HEK293 (cell line): ENCODE data around the gene PPP6R1.

Source experiments
- GLIS1 ChIP-seq: fragments of 450-650 bp; formaldehyde crosslinking; IDR thresholded peaks from 2 replicates; pipeline ENCODE4 v1.5.1; 2016; ENCODE audit warnings: missing biosample characterization, missing genetic modification characterization
- PRDM1 ChIP-seq: fragments of 450-650 bp; formaldehyde crosslinking; IDR thresholded peaks from 2 replicates; pipeline ENCODE4; 2016; ENCODE audit warnings: missing biosample characterization, missing genetic modification characterization
- ZBTB20 ChIP-seq: fragments of 450-650 bp; formaldehyde crosslinking; IDR thresholded peaks from 2 replicates; pipeline ENCODE4 v1.5.1; 2016; ENCODE audit warnings: missing biosample characterization, missing genetic modification characterization
- ZEB2 ChIP-seq: fragments of 450-650 bp; formaldehyde crosslinking; IDR thresholded peaks from 2 replicates; pipeline ENCODE4 v1.5.1; 2016; ENCODE audit warnings: missing biosample characterization, missing genetic modification characterization
- ZNF138 ChIP-seq: fragments of 450-650 bp; formaldehyde crosslinking; IDR thresholded peaks from 2 replicates; pipeline ENCODE4 v1.5.1; 2016; ENCODE audit warnings: missing biosample characterization, missing genetic modification characterization, borderline replicate concordance
- ZNF223 ChIP-seq: fragments of 450-650 bp; formaldehyde crosslinking; IDR thresholded peaks from 2 replicates; pipeline ENCODE4 v1.5.1; 2016; ENCODE audit warnings: missing biosample characterization, missing genetic modification characterization
- ZNF335 ChIP-seq: fragments of 450-650 bp; formaldehyde crosslinking; conservative IDR thresholded peaks from 2 replicates; pipeline ENCODE4 v1.5.1; 2016; ENCODE audit warnings: missing biosample characterization, missing genetic modification characterization
- ZNF366 ChIP-seq: fragments of 450-650 bp; formaldehyde crosslinking; conservative IDR thresholded peaks from 2 replicates; pipeline ENCODE4 v1.5.1; 2016; ENCODE audit warnings: missing biosample characterization, missing genetic modification characterization
- ZNF416 ChIP-seq: fragments of 450-650 bp; formaldehyde crosslinking; IDR thresholded peaks from 2 replicates; pipeline ENCODE4 v1.5.1; 2016; ENCODE audit warnings: missing biosample characterization, missing genetic modification characterization
- ZNF549 ChIP-seq: fragments of 450-650 bp; IDR thresholded peaks from 2 replicates; pipeline ENCODE4 v1.5.1; 2018; ENCODE audit warnings: missing biosample characterization, missing genetic modification characterization, mild to moderate bottlenecking, inconsistent platforms, moderate library complexity
- ZNF600 ChIP-seq: fragments of 450-650 bp; formaldehyde crosslinking; IDR thresholded peaks from 2 replicates; pipeline ENCODE4 v1.5.1; 2016; ENCODE audit warnings: missing biosample characterization, missing genetic modification characterization
- ZNF623 ChIP-seq: fragments of 450-650 bp; formaldehyde crosslinking; IDR thresholded peaks from 2 replicates; pipeline ENCODE4 v1.5.1; 2016; ENCODE audit warnings: missing biosample characterization, missing genetic modification characterization
- ZNF624 ChIP-seq: fragments of 450-650 bp; formaldehyde crosslinking; IDR thresholded peaks from 2 replicates; pipeline ENCODE4 v1.5.1; 2017; ENCODE audit warnings: missing biosample characterization, missing genetic modification characterization
- ZNF76 ChIP-seq: fragments of 450-650 bp; formaldehyde crosslinking; IDR thresholded peaks from 2 replicates; pipeline ENCODE4; 2016; ENCODE audit warnings: low read depth, missing biosample characterization, missing genetic modification characterization, borderline replicate concordance
- ZNF792 ChIP-seq: fragments of 450-650 bp; formaldehyde crosslinking; IDR thresholded peaks from 2 replicates; pipeline ENCODE4 v1.5.1; 2016; ENCODE audit warnings: missing biosample characterization, missing genetic modification characterization
- ZSCAN16 ChIP-seq: fragments of 450-650 bp; formaldehyde crosslinking; IDR thresholded peaks from 2 replicates; pipeline ENCODE4 v1.5.1; 2016; ENCODE audit warnings: missing biosample characterization, missing genetic modification characterization
- TF ChIP-seq, protein P1 (sequence below): fragments of 450-650 bp; formaldehyde crosslinking; IDR thresholded peaks from 2 replicates; pipeline ENCODE4 v1.5.1; 2016; ENCODE audit warnings: missing biosample characterization, missing genetic modification characterization
- TF ChIP-seq, protein P2 (sequence below): fragments of 450-650 bp; formaldehyde crosslinking; optimal IDR thresholded peaks from 2 replicates; pipeline ENCODE3; 2016; ENCODE audit warnings: missing biosample characterization, mild to moderate bottlenecking, missing genetic modification characterization
- TF ChIP-seq, protein P3 (sequence below): sonication (generic); formaldehyde crosslinking; IDR thresholded peaks from 2 replicates; pipeline ENCODE4 v1.8.1; 2022; ENCODE audit warnings: mild to moderate bottlenecking, moderate library complexity, missing genetic modification reagents
- TF ChIP-seq, protein P4 (sequence below): fragments of 450-650 bp; formaldehyde crosslinking; IDR thresholded peaks from 2 replicates; pipeline ENCODE4 v1.5.1; 2017; ENCODE audit warnings: missing biosample characterization, missing genetic modification characterization
- TF ChIP-seq, protein P5 (sequence below): fragments of 450-650 bp; formaldehyde crosslinking; conservative IDR thresholded peaks from 2 replicates; pipeline ENCODE4 v1.5.1; 2016; ENCODE audit warnings: low read depth, missing biosample characterization, missing genetic modification characterization
- TF ChIP-seq, protein P6 (sequence below): fragments of 450-650 bp; formaldehyde crosslinking; IDR thresholded peaks from 2 replicates; pipeline ENCODE4 v1.5.1; 2016; ENCODE audit warnings: missing biosample characterization, missing genetic modification characterization
- TF ChIP-seq, protein P7 (sequence below): IDR thresholded peaks from 2 replicates; pipeline ENCODE4 v1.6.1; 2011; ENCODE audit warnings: mild to moderate bottlenecking, low read depth, low read length, borderline replicate concordance
- TF ChIP-seq, protein P8 (sequence below): fragments of 450-650 bp; formaldehyde crosslinking; IDR thresholded peaks from 2 replicates; pipeline ENCODE4 v1.5.1; 2016; ENCODE audit warnings: missing biosample characterization, missing genetic modification characterization

PPP6R1 gene

DNA sequence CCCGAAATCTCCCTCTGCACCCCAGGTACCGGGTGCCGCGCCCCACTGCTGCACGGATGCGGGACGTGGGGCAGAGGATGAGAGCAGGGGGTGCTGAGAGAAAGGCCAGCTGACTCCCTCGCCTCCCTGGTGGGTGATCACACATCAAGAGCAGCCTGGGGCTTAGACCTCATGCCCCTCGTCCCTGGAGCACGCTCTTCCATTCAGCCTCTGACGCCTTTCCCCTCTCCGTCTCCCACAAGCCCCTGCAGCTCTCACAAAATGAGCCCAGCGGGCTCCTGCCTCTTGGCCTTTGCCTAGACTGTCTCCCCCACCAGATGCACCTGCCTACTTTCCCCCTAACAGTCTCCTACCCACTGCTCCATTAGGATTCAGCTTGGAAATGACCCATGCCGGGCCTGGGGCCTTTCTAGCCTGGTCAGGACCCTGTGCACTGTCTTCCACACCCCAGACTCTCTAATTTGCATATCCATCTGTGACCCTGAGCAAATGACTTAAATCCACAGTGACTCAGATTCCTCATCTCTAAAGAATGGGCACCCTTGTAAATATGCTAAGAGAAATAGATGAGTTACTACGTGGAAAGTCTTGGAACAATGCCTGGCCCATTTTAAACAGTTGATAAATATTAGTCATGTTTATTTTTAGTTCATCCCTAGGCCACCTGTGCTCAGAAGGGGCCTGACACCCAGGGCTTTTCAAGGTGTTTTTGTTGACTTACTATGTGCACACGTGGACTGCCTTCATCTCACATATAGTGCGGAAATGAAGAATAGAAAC is 48.9 kb downstream of the PPP6R1 start (continued):
- TF ChIP-seq ZNF600 = 0 out of 2 replicates have a peak, but pooled peaks have one; percentile 42
- TF ChIP-seq ZSCAN16 (tag by site-specific recombination) = no peak
- no peak for TF ChIP-seq ZNF223 (tag by site-specific recombination)
- TF ChIP-seq ZNF549 (tag by site-specific recombination) = no peak
- no peak for TF ChIP-seq ZNF624 (tag by site-specific recombination)
- TF ChIP-seq GLIS1 (tag by site-specific recombination) = peak; percentile 81
- no peak for TF ChIP-seq ZNF792 (tag by site-specific recombination)
- TF ChIP-seq, protein P1, sequence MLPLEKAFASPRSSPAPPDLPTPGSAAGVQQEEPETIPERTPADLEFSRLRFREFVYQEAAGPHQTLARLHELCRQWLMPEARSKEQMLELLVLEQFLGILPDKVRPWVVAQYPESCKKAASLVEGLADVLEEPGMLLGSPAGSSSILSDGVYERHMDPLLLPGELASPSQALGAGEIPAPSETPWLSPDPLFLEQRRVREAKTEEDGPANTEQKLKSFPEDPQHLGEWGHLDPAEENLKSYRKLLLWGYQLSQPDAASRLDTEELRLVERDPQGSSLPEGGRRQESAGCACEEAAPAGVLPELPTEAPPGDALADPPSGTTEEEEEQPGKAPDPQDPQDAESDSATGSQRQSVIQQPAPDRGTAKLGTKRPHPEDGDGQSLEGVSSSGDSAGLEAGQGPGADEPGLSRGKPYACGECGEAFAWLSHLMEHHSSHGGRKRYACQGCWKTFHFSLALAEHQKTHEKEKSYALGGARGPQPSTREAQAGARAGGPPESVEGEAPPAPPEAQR (tag by site-specific recombination) = no peak
- TF ChIP-seq, protein P2, sequence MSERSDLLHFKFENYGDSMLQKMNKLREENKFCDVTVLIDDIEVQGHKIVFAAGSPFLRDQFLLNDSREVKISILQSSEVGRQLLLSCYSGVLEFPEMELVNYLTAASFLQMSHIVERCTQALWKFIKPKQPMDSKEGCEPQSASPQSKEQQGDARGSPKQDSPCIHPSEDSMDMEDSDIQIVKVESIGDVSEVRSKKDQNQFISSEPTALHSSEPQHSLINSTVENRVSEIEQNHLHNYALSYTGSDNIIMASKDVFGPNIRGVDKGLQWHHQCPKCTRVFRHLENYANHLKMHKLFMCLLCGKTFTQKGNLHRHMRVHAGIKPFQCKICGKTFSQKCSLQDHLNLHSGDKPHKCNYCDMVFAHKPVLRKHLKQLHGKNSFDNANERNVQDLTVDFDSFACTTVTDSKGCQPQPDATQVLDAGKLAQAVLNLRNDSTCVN (tag by site-specific recombination) = no peak
- no peak for TF ChIP-seq ZNF416 (tag by site-specific recombination)
- TF ChIP-seq ZNF138 (tag by site-specific recombination) = no peak
- TF ChIP-seq, protein P3, sequence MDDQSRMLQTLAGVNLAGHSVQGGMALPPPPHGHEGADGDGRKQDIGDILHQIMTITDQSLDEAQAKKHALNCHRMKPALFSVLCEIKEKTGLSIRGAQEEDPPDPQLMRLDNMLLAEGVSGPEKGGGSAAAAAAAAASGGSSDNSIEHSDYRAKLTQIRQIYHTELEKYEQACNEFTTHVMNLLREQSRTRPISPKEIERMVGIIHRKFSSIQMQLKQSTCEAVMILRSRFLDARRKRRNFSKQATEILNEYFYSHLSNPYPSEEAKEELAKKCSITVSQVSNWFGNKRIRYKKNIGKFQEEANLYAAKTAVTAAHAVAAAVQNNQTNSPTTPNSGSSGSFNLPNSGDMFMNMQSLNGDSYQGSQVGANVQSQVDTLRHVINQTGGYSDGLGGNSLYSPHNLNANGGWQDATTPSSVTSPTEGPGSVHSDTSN (CRISPR knock-in tag) = no peak
- peak; percentile 44 for TF ChIP-seq PRDM1
- TF ChIP-seq ZBTB20 (tag by site-specific recombination) = peak; percentile 35; the same call in 1 of the 2 replicates
- TF ChIP-seq, protein P4, sequence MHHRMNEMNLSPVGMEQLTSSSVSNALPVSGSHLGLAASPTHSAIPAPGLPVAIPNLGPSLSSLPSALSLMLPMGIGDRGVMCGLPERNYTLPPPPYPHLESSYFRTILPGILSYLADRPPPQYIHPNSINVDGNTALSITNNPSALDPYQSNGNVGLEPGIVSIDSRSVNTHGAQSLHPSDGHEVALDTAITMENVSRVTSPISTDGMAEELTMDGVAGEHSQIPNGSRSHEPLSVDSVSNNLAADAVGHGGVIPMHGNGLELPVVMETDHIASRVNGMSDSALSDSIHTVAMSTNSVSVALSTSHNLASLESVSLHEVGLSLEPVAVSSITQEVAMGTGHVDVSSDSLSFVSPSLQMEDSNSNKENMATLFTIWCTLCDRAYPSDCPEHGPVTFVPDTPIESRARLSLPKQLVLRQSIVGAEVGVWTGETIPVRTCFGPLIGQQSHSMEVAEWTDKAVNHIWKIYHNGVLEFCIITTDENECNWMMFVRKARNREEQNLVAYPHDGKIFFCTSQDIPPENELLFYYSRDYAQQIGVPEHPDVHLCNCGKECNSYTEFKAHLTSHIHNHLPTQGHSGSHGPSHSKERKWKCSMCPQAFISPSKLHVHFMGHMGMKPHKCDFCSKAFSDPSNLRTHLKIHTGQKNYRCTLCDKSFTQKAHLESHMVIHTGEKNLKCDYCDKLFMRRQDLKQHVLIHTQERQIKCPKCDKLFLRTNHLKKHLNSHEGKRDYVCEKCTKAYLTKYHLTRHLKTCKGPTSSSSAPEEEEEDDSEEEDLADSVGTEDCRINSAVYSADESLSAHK (tag by site-specific recombination) = no peak
- TF ChIP-seq ZNF76 = 0 out of 2 replicates have a peak, but pooled peaks have one; percentile 23
- TF ChIP-seq, protein P5, sequence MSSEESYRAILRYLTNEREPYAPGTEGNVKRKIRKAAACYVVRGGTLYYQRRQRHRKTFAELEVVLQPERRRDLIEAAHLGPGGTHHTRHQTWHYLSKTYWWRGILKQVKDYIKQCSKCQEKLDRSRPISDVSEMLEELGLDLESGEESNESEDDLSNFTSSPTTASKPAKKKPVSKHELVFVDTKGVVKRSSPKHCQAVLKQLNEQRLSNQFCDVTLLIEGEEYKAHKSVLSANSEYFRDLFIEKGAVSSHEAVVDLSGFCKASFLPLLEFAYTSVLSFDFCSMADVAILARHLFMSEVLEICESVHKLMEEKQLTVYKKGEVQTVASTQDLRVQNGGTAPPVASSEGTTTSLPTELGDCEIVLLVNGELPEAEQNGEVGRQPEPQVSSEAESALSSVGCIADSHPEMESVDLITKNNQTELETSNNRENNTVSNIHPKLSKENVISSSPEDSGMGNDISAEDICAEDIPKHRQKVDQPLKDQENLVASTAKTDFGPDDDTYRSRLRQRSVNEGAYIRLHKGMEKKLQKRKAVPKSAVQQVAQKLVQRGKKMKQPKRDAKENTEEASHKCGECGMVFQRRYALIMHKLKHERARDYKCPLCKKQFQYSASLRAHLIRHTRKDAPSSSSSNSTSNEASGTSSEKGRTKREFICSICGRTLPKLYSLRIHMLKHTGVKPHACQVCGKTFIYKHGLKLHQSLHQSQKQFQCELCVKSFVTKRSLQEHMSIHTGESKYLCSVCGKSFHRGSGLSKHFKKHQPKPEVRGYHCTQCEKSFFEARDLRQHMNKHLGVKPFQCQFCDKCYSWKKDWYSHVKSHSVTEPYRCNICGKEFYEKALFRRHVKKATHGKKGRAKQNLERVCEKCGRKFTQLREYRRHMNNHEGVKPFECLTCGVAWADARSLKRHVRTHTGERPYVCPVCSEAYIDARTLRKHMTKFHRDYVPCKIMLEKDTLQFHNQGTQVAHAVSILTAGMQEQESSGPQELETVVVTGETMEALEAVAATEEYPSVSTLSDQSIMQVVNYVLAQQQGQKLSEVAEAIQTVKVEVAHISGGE (tag by site-specific recombination) = no peak
- peak; percentile 65; the same call in 1 of the 2 replicates for TF ChIP-seq ZEB2 (tag by site-specific recombination)
- peak; percentile 83 for TF ChIP-seq ZNF366 (tag by site-specific recombination)
- TF ChIP-seq, protein P6, sequence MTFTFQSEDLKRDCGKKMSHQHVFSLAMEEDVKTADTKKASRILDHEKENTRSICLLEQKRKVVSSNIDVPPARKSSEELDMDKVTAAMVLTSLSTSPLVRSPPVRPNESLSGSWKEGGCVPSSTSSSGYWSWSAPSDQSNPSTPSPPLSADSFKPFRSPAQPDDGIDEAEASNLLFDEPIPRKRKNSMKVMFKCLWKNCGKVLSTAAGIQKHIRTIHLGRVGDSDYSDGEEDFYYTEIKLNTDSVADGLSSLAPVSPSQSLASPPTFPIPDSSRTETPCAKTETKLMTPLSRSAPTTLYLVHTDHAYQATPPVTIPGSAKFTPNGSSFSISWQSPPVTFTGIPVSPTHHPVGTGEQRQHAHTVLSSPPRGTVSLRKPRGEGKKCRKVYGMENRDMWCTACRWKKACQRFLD = no peak
- TF ChIP-seq, protein P7, sequence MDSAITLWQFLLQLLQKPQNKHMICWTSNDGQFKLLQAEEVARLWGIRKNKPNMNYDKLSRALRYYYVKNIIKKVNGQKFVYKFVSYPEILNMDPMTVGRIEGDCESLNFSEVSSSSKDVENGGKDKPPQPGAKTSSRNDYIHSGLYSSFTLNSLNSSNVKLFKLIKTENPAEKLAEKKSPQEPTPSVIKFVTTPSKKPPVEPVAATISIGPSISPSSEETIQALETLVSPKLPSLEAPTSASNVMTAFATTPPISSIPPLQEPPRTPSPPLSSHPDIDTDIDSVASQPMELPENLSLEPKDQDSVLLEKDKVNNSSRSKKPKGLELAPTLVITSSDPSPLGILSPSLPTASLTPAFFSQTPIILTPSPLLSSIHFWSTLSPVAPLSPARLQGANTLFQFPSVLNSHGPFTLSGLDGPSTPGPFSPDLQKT = no peak
- TF ChIP-seq, protein P8, sequence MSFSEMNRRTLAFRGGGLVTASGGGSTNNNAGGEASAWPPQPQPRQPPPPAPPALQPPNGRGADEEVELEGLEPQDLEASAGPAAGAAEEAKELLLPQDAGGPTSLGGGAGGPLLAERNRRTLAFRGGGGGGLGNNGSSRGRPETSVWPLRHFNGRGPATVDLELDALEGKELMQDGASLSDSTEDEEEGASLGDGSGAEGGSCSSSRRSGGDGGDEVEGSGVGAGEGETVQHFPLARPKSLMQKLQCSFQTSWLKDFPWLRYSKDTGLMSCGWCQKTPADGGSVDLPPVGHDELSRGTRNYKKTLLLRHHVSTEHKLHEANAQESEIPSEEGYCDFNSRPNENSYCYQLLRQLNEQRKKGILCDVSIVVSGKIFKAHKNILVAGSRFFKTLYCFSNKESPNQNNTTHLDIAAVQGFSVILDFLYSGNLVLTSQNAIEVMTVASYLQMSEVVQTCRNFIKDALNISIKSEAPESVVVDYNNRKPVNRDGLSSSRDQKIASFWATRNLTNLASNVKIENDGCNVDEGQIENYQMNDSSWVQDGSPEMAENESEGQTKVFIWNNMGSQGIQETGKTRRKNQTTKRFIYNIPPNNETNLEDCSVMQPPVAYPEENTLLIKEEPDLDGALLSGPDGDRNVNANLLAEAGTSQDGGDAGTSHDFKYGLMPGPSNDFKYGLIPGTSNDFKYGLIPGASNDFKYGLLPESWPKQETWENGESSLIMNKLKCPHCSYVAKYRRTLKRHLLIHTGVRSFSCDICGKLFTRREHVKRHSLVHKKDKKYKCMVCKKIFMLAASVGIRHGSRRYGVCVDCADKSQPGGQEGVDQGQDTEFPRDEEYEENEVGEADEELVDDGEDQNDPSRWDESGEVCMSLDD (tag by site-specific recombination) = 0 out of 2 replicates have a peak, but pooled peaks have one; percentile 48
- TF ChIP-seq ZNF335 (tag by site-specific recombination) = peak; percentile 72
- 0 out of 2 replicates have a peak, but pooled peaks have one; percentile 25 for TF ChIP-seq ZNF623 (tag by site-specific recombination)
